Smooth muscle cell (in vitro differentiated cells): Measurements from ENCODE around the gene LSG1. TPM values are rescaled to one million over a fixed set of nuclear protein-coding genes. Genes with fewer than 3 reads are reported as not detected.

Experiments
- DNase-seq: peaks from one replicate; lab custom pipeline; 2025; ENCODE audit not compliant: unreplicated experiment; lab: John Stamatoyannopoulos, UW
- H2AFZ ChIP-seq: fragments of 200-600 bp; sonication (generic); 2 replicates; pipeline ENCODE4 v1.6.0; 2016; ENCODE audit warnings: antibody characterized with exemption, low read depth, mild to moderate bottlenecking
- H3F3A ChIP-seq: fragments of 200-600 bp; sonication (generic); 2 replicates; pipeline ENCODE4 v1.6.0; 2017; ENCODE audit warnings: antibody characterized with exemption, low read depth
- H3K27ac ChIP-seq: fragments of 200-600 bp; sonication (generic); 2 replicates; pipeline ENCODE4 v1.5.1; 2016; ENCODE audit warnings: low read depth, mild to moderate bottlenecking
- H3K27me3 ChIP-seq: fragments of 200-600 bp; sonication (generic); 2 replicates; pipeline ENCODE4 v1.6.1; 2016; ENCODE audit warnings: low read depth, mild to moderate bottlenecking
- H3K36me3 ChIP-seq: fragments of 200-600 bp; sonication (generic); 2 replicates; pipeline ENCODE4 v1.5.1; 2016; ENCODE audit warnings: low read depth
- H3K4me1 ChIP-seq: fragments of 200-600 bp; sonication (generic); 2 replicates; pipeline ENCODE4 v1.5.1; 2016; ENCODE audit warnings: low read depth
- H3K4me2 ChIP-seq: fragments of 200-600 bp; sonication (generic); 2 replicates; pipeline ENCODE4 v1.6.0; 2016; ENCODE audit warnings: mild to moderate bottlenecking
- H3K4me3 ChIP-seq: fragments of 200-600 bp; sonication (generic); 2 replicates; pipeline ENCODE4 v1.5.1; 2016; ENCODE audit warnings: mild to moderate bottlenecking
- H3K79me2 ChIP-seq: fragments of 200-600 bp; sonication (generic); 2 replicates; pipeline ENCODE4 v1.6.0; 2016; ENCODE audit warnings: low read depth, mild to moderate bottlenecking
- H3K9ac ChIP-seq: fragments of 200-600 bp; sonication (generic); 2 replicates; pipeline ENCODE4 v1.6.0; 2016; ENCODE audit warnings: low read depth
- H3K9me3 ChIP-seq: fragments of 200-600 bp; sonication (generic); replicated peaks from 2 replicates; pipeline ENCODE4 v1.5.1; 2016; ENCODE audit warnings: low read depth
- H4K20me1 ChIP-seq: fragments of 200-600 bp; sonication (generic); 2 replicates; pipeline ENCODE4 v1.6.0; 2016; ENCODE audit warnings: low read depth
- CTCF ChIP-seq: fragments of 200-600 bp; sonication (generic); IDR thresholded peaks from 2 replicates; pipeline ENCODE4 v1.5.1; 2017; ENCODE audit warnings: borderline replicate concordance, mild to moderate bottlenecking, antibody characterized with exemption; ENCODE audit not compliant: insufficient read depth, poor library complexity, severe bottlenecking
- WGBS: methylation state at CpG from one replicate; pipeline ENCODE4 v1.1.7; 2016; ENCODE audit warnings: low lambda C conversion rate; 5-methylcytosine and 5-hydroxymethylcytosine counted together
- polyA plus RNA-seq: library from polyadenylated mRNA; unstranded; fragments of >200 nt; fragmentation: Nextera tagmentation; extraction: Ambion mirVana; gene quantifications from 2 replicates; pipeline ENCODE4 v1.2.1, GENCODE V29; 2016
- total RNA-seq: library from RNA; depleted of rRNA; stranded (reverse); fragments of >200 nt; gene quantifications from 2 replicates; pipeline ENCODE4 v1.2.3, GENCODE V29; 2014

LSG1 gene
- total and polyA plus RNA-seq, 2 experiments from 2014 or later = 14.0 to 29.1 TPM

- H3K4me3 ChIP-seq = peak overlapping the region; percentile 76
- DNase-seq = no peak
- H3K4me2 ChIP-seq = peak overlapping the region; percentile 93
- no peaks in the 10 kb centered on the region for H3K36me3 ChIP-seq
- peaks cover 28% of the 10 kb centered on the region for H3K79me2 ChIP-seq
- H3F3A ChIP-seq = peaks cover 14% of the 10 kb centered on the region
- peak overlapping the region; percentile 66 for H3K27ac ChIP-seq
- 51% methylated on average over 6 of the region's 6 CpGs for WGBS
- H2AFZ ChIP-seq = no peak overlapping the region
- no peaks in the 10 kb centered on the region for H3K9me3 ChIP-seq
- H3K4me1 ChIP-seq = peaks cover 12% of the 10 kb centered on the region
- H3K9ac ChIP-seq = peak overlapping the region; percentile 60
- no peak for TF ChIP-seq CTCF
- peaks cover 38% of the 10 kb centered on the region for H4K20me1 ChIP-seq
- no peaks in the 10 kb centered on the region for H3K27me3 ChIP-seq
Measured at GRCh38 chr3:194688946-194689345, 17.0 kb upstream of the LSG1 start.

DNA sequence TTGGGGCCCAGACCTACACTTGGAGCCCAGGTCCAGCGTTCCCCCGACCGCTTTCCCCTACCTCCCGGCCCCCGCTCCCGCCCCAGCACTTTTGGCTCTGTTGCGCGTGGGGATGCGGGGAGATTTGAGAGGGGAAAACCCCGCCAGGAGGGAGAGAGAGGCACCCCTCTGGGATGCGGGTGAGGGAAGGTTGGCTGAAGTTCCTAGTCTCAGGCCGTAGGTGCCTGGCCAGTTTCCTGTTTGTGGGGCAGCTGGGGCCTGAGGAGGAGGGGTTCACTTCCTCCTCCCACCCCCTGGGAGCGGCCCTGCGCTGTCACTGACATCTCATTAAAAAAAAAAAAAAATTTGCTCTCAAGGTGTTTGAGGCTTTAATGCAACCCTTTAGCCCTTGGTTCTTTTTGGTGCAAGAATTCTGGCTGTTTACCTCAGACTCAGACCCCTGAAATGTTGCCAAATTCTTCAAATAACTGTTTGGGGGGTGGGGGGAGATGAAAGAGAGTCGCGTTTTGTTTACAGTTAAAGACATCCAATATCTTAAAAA is 16.3 kb upstream of the LSG1 start:
- H3K4me1 ChIP-seq = peaks cover 12% of the 10 kb centered on the region
- peak overlapping the region; percentile 76 for H3K4me3 ChIP-seq
- H3K27me3 ChIP-seq = no peaks in the 10 kb centered on the region
- peak overlapping the region; percentile 93 for H3K4me2 ChIP-seq
- WGBS = 10% methylated on average over 11 of the region's 16 CpGs
- H3K9me3 ChIP-seq = no peaks in the 10 kb centered on the region
- H3K36me3 ChIP-seq = no peaks in the 10 kb centered on the region
- no peak for DNase-seq
- no peak overlapping the region for H2AFZ ChIP-seq
- H3K9ac ChIP-seq = peak overlapping the region; percentile 60
- peak overlapping the region; percentile 66 for H3K27ac ChIP-seq
- peaks cover 38% of the 10 kb centered on the region for H4K20me1 ChIP-seq
- TF ChIP-seq CTCF = no peak
- H3F3A ChIP-seq = peaks cover 19% of the 10 kb centered on the region
- H3K79me2 ChIP-seq = peaks cover 28% of the 10 kb centered on the region

- Histone ChIP-seq H3K4me2 (peak overlapping the region; percentile 93), H3K79me2 (peaks cover 28% of the 10 kb centered on the region), H3F3A (peaks cover 22% of the 10 kb centered on the region), H3K9me3 (no peaks in the 10 kb centered on the region), H3K36me3 (no peaks in the 10 kb centered on the region), H2AFZ (no peak overlapping the region), H3K9ac (peak overlapping the region; percentile 76), H3K4me3 (peak overlapping the region; percentile 76), H3K27me3 (no peaks in the 10 kb centered on the region), H4K20me1 (peaks cover 38% of the 10 kb centered on the region), H3K4me1 (peaks cover 12% of the 10 kb centered on the region), H3K27ac (peak overlapping the region; percentile 66)
- WGBS = under 1% methylated on average over 48 of the region's 57 CpGs
- peak; percentile 22 for TF ChIP-seq CTCF
- DNase-seq = peak; percentile 35
Measured at GRCh38 chr3:194687638-194688199, 15.7 kb upstream of the LSG1 start.
